SIG-M5 treated with dmso at 0.1 percent for 504 hours (cell line): ENCODE data around the gene IGSF9.
"Not testable (repeated sequence)": the region's sequence is repeated elsewhere in the genome, so short reads cannot be mapped to it uniquely, and the experiment has no call there.

Source experiments
- DNase-seq: peaks from one replicate; lab custom pipeline; 2025; ENCODE audit not compliant: unreplicated experiment; lab: John Stamatoyannopoulos, UW

IGSF9 gene

GRCh38 chr1:159900755-159901360 is 44.6 kb downstream of the IGSF9 start:
- DNase-seq: no peak

GRCh38 chr1:159900086-159900680 is 45.2 kb downstream of the IGSF9 start, which contains the start of gene CFAP45:
CFAP45 (minus strand) TSS chr1:159900165; CDS start chr1:159900098, 67 bp downstream.
- peak; percentile 32 for DNase-seq

DNA sequence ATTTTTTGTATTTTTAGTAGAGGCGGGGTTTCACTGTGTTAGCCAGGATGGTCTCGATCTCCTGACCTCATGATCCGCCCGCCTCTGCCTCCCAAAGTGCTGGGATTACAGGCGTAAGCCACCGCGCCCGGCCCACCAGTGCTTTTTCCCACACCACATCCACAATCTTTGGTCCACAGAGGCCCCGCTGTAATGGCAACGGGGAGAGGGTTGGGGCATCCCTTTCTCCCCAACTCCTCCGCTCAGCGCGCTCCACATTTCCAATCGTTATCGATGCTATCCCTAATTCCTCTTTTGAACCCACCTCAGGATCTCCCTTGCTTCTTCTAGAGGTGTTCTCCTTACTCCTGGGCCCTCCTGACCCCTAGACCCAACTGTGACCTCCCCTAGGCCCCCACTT is 45.8 kb downstream of the IGSF9 start:
- DNase-seq: not testable (repeated sequence)

DNA sequence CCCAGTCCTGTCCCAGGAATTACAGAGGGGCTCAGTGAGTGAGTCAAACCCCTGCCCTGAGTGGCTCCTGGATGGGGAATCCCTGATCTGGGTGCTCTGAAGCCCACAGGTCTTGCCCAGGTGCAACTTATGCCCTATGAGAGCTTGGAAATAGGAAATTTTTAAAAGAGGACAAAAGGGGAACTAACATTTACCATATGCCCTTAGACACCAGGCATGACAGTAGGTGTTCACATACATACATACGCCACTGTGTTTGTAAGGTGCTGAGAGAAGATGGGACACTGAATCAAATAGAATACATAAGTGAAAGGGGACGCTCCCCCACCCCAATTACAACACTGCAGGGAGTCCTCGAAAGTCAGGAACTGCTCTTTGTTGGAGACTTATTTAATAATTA is 46.9 kb downstream of the IGSF9 start:
- DNase-seq: no peak

- DNase-seq: peak; percentile 19
Measured at GRCh38 chr1:159897962-159898361, 47.5 kb downstream of the IGSF9 start.

DNA sequence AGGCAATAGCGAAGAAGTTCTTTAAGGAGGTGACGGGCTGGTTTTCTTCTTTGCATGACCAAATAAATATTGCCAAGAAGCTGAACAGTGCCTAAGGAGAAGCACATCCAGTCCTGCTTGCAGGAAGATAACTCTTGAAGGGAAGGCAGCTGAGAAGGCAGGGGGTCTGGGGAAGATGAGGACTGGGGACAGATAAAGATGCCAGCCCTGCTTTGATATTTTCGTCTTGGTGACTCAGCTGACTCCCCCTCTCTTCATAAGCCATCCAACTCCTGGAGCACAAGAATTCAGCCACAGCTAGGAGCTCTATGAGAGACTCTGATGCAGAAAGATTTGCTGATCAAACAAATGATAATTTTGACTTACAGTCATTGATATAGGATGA is 48.9 kb downstream of the IGSF9 start:
- no peak for DNase-seq

DNA sequence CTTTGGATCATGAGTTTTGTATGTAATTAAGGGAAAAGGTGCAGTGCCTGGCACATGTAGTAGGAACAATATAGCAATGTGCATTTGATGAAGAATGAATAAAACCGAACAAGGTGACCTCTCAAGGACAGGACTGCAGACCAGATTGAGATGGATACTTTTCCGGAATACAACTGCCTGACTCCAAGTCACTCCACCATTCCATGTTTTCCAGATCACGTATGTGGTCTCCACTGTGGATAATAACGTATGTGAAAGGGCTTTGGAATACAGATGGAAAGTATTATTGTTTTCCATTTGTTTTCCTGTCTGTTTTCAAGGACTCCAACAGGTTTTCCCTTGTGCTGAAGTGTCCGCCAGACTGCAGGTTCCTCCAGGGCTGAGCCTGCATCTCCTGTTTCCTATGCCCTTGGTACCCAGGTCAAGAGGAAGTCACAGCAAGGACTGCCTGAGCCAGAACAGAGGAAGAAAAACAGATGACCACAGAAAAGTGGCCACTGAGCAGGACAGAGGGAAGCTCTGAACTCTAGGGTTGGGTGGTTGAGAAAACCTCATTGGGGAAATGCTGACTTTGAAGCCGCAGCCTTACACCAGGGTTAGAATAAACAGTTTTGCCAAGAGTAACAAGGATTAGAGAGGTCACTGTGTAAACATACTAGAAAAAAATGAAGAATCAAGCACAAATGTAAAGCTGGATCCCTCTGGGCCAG is 49.4 kb downstream of the IGSF9 start:
- DNase-seq: no peak

DNA sequence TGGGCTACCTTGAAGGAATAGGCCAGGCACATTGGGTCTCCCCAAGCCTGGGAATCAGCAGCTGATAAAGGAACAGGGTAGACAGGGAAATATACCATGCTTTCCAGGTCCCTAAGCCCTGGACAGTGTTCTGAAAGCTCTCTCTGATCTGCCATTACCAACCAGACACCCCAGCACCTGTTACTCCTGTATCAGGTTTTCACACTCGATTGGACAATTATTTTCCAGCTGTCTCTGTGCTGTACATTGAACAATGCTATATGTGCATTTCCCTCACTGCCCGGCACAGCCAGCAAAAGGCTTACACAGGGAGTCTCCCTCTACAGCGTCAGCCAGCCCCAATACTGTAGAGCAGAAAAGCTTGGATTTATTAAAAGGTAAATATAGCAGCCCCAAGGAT is 50.1 kb downstream of the IGSF9 start:
- no peak for DNase-seq

GRCh38 chr1:159892944-159893343 is 52.5 kb downstream of the IGSF9 start:
- DNase-seq: no peak

GRCh38 chr1:159891275-159892157 is 53.9 kb downstream of the IGSF9 start:
- peak; percentile 76 for DNase-seq

GRCh38 chr1:159890390-159890789 is 55.0 kb downstream of the IGSF9 start:
- no peak for DNase-seq

GRCh38 chr1:159889821-159890252 is 55.6 kb downstream of the IGSF9 start:
- DNase-seq: peak; percentile 95

DNA sequence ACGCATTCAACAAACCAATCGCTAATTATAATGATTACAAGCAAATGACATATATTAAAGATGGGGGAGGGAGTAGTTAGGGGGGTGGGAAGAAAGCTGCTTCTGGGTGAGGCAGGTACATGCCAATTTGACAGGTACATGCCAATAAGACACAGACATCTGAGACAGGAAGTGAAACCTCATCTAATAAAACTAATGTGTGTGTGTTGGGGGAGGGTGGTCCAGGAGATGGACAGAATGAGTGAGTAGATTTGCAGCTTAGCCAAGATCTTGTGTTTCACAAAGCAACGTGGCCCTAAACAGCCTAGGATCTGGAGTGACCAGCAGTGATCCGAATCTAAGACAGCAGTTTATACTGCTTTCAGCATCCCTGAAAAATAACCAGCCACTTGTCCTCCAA is 56.2 kb downstream of the IGSF9 start:
- no peak for DNase-seq

DNA sequence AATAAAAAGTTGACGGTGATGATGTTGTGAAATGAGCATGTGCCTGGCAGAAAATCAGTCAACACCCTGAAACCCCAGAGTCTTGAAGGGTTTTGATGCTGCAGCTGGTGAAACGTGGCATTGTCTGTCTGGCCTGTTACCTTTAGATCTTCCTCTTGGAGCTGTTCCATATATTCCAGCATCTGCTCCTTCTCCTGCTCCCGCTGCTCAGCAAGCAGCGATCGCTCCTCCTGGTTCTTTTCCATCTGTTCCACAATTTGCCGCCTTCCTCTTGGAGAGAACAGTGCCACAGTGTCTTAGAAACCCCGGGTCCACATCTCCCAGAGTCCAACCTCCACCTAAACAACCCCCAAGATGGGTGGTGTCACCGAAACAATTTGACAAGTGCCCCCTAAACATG is 61.1 kb downstream of the IGSF9 start:
- no peak for DNase-seq

GRCh38 chr1:159883134-159883533 is 62.3 kb downstream of the IGSF9 start:
- no peak for DNase-seq

DNA sequence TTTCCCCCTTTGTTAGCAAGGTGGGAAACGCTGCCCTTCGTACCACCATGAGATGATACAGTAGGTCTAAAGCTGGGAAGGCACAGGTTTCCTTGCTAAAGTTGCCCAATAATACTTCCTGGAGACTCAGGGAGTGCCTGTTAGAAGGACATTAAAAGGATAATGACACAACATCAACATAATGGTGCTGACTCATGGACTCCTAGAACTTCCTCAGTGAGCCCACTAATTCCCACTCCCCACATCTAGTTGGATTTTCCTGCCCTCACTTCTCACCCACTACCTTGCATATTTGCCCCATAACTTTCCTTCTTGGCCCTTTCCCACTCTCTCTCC is 62.9 kb downstream of the IGSF9 start:
- DNase-seq: no peak

GRCh38 chr1:159881622-159882526 is 63.5 kb downstream of the IGSF9 start:
- DNase-seq: peak; percentile 60

DNA sequence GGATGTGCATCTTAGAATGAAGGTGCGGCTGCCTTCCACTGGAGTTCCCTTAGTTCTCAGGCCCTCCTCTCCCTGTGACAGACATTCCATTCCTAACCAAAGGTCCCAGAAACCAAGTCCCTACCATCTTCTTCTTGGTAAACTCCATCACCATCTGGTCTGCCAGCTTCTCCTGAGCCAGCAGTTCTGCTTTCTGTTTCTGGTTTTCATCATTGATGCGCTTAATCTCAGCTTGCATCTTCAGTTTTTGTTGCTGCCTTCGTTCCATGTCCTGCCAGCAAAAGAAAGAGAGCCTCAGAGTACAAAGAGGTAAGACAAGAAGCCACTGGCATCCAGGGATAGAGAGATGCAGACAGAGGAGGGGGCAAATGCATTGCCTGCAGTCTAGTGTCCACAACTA is 65.0 kb downstream of the IGSF9 start:
- peak; percentile 52 for DNase-seq

DNA sequence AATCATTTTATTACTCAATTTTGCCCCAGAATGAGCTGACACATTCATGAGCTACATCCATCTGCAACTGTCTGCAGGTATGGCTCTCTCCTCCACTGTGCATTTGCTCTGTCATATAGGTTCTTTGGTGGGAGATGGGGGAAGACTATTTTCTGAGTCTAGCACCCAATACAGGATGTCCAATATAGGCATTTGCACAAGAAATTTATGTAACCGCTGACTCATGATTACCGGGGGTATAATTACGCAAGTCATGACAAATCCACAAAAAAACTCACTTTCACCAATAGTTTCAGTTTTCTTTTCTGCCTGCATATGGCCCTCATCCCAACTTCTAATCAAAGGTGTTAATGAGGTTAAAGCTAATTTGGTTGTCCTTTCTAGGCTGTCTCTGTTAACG is 65.4 kb downstream of the IGSF9 start:
- peak; percentile 95 for DNase-seq

GRCh38 chr1:159879136-159879535 is 66.3 kb downstream of the IGSF9 start:
- DNase-seq: no peak
